ENCODE results near the gene ZNF600. TPM values are rescaled to one million over a fixed set of nuclear protein-coding genes. Genes with fewer than 3 reads are reported as not detected.
"Not testable (repeated sequence)": the region's sequence is repeated elsewhere in the genome, so short reads cannot be mapped to it uniquely, and the experiment has no call there.

The ZNF600 gene
- polyA plus RNA-seq, 1 donor: 15.9 TPM

DNA sequence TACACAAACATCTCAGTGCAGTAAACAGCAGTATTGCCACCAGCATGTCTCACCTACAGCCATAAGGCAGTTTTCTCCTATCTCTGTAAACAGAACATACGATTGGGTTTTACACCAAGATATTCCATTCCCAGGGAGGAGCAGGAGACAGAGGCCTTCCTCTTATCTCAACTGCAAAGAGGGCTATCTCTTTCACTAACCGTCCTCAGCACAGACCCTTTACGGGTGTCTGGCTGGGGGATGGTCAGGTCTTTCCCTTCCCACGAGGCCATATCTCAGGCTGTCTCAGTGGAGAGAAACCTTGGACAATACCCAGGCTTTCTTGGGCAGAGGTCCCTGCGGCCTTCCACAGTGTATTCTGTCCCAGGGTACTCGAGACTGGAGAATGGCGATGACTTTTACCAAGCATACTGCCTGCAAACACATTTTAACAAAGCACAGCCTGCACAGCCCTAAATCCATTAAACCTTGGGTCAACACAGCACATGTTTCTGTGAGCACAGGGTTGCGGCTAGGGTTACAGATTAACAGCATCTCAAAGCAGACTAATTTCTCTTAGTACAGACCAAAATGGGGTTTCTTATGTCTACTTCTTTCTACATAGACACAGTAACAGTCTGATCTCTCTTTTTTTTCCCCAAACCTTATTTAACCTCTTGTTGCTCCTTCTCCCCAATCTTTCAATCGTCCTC lies 62.5 kb downstream of the ZNF600 start:
- H3K27ac ChIP-seq (ENCODE audit: low read length): peak overlapping the region; percentile 85
- 42% methylated on average over 1 of the region's 9 CpGs for WGBS (ENCODE audit: insufficient coverage, low lambda C conversion rate)

DNA sequence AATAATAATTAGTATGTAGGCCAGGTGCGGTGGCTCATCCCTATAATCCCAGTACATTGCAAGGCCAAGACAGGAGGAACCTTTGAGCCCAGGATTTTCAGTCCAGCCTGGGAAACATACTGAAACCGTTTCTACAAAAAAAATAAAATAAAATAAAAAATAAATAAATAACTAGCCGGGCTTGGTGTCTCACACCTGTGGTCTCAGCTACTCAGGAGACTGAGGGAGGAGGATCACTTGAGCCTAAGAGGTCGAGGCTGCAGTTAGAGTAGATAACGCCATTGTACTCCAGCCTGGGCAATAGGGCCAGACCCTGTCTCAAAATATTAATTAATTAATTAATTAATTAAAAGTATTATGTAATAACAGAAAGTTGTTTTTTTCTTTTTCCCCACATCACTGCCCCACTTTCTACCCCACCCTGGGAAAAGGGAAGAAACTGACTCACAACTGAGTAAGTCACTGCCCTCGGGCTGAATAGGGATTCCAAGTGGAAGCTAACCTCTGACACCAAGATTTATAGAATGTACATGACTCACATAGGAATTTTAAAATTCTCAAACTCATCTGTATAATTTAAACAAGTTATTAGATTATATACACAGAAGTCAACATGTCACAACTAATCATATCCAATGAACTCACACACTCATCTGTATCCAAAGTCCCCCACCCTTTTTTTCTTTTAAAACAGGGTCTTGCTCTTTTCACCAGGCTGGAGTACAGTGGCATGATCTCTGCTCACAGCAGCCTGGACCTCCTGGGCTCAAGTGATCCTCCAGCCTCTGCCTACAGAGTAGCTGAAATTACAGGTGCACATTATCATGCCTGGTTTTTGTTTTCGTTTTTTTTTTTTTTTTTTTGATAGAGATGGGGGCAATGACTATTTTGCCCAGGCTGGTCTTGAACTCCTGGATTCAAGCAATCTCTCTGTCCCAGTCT lies 64.3 kb downstream of the ZNF600 start:
- DNase-seq: no peak
- Histone ChIP-seq H3K36me3 (ENCODE audit: control insufficient read depth, insufficient read depth, low read length) (peaks cover 12% of the 10 kb centered on the region), H3K4me1 (ENCODE audit: control insufficient read depth, insufficient read depth, low read length) (peaks cover 14% of the 10 kb centered on the region), H3K27me3 (ENCODE audit: control insufficient read depth, insufficient read depth, low read length) (no peaks in the 10 kb centered on the region), H3K27ac (ENCODE audit: low read length) (no peak overlapping the region), H3K4me3 (ENCODE audit: low read length) (no peak overlapping the region), H3K9me3 (ENCODE audit: control insufficient read depth, low read depth, low read length) (peaks cover 24% of the 10 kb centered on the region)
- 100% methylated on average over 2 of the region's 7 CpGs for WGBS (ENCODE audit: insufficient coverage, low lambda C conversion rate)

More for the DNA sequence above, 62.5 kb downstream of the ZNF600 start:
- Histone ChIP-seq H3K36me3 (ENCODE audit: control insufficient read depth, insufficient read depth, low read length) (peaks cover 16% of the 10 kb centered on the region), H3K9me3 (ENCODE audit: control insufficient read depth, low read depth, low read length) (peaks cover 21% of the 10 kb centered on the region), H3K4me1 (ENCODE audit: control insufficient read depth, insufficient read depth, low read length) (peaks cover 14% of the 10 kb centered on the region)
- DNase-seq: peak in 1 of 2 donors; percentile 47
- H3K27me3 ChIP-seq (ENCODE audit: control insufficient read depth, insufficient read depth, low read length); H3K4me3 ChIP-seq (ENCODE audit: low read length): not testable (repeated sequence)

DNA sequence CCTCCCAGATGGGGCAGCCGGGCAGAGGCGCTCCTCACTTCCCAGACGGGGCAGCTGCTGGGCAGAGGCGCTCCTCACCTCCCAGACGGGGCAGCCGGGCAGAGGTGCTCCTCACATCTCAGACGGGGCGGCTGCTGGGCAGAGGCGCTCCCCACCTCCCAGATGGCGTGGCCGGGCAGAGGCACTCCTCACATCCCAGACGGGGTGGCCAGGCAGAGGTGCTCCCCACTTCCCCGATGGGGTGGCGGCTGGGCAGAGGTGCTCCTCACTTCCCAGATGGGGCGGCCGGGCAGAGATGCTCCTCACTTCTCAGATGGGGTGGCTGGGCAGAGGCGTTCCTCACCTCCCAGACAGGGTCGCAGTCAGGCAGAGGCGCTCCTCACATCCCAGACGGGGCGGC lies 66.0 kb downstream of the ZNF600 start:
- peaks cover 11% of the 10 kb centered on the region for H3K4me1 ChIP-seq (ENCODE audit: control insufficient read depth, insufficient read depth, low read length)
- H3K36me3 ChIP-seq (ENCODE audit: control insufficient read depth, insufficient read depth, low read length): peaks cover 12% of the 10 kb centered on the region
- not testable (repeated sequence) for DNase-seq; H3K27ac ChIP-seq (ENCODE audit: low read length); H3K4me3 ChIP-seq (ENCODE audit: low read length); H3K27me3 ChIP-seq (ENCODE audit: control insufficient read depth, insufficient read depth, low read length)
- H3K9me3 ChIP-seq (ENCODE audit: control insufficient read depth, low read depth, low read length): peaks cover 24% of the 10 kb centered on the region
- WGBS (ENCODE audit: insufficient coverage, low lambda C conversion rate): no CpG with 5 or more reads among the region's 21 CpGs

DNA sequence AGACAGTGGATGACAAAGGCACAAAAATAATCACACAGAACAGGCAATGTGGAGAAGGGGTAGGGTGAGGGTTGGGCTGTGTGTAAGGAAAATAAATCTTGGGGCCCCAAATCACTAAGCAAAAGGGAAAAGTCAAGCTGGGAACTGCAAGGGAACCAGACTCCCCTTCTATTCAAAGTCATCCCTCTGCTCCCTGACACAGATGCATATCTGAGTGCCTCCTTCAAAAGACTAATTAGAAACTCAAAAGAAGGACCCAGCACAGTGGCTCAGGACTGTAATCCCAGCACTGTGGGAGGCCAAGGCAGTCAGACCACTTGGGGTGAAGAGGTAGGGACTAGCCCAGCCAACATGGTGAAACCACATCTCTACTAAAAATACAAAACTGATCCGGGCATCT lies 70.1 kb downstream of the ZNF600 start:
- WGBS (ENCODE audit: insufficient coverage, low lambda C conversion rate): no CpG with 5 or more reads among the region's 1 CpG
- H3K9me3 ChIP-seq (ENCODE audit: control insufficient read depth, low read depth, low read length): peaks cover 18% of the 10 kb centered on the region
- no peak overlapping the region for H3K4me3 ChIP-seq (ENCODE audit: low read length)
- H3K27ac ChIP-seq (ENCODE audit: low read length): no peak overlapping the region
- H3K36me3 ChIP-seq (ENCODE audit: control insufficient read depth, insufficient read depth, low read length): peaks cover 38% of the 10 kb centered on the region
- DNase-seq: no peak
- H3K27me3 ChIP-seq (ENCODE audit: control insufficient read depth, insufficient read depth, low read length): no peaks in the 10 kb centered on the region
- no peaks in the 10 kb centered on the region for H3K4me1 ChIP-seq (ENCODE audit: control insufficient read depth, insufficient read depth, low read length)

DNA sequence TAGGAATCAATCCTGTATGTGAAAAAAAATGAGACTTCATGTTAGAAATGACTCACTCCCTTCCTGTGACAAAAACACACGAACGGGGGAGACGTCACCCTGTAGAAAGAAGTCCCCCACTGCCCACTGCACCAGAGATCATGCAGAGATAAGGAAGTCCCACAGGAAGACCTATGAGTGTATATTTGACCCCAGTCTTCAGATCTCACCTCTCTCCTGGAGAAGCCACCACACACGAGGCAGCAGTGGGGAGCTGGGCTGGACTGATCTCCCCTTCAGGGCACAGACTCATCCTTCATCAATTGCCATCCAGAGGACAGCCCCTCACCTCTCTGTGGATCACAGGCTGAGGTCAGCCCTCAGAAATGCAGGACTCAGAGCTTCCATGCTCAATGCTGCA lies 70.7 kb downstream of the ZNF600 start:
- not testable (repeated sequence) for H3K4me3 ChIP-seq (ENCODE audit: low read length); H3K27ac ChIP-seq (ENCODE audit: low read length); DNase-seq; H3K4me1 ChIP-seq (ENCODE audit: control insufficient read depth, insufficient read depth, low read length); H3K27me3 ChIP-seq (ENCODE audit: control insufficient read depth, insufficient read depth, low read length)
- Histone ChIP-seq H3K9me3 (ENCODE audit: control insufficient read depth, low read depth, low read length) (peaks cover 12% of the 10 kb centered on the region), H3K36me3 (ENCODE audit: control insufficient read depth, insufficient read depth, low read length) (peaks cover 44% of the 10 kb centered on the region)
- WGBS (ENCODE audit: insufficient coverage, low lambda C conversion rate): no CpG with 5 or more reads among the region's 4 CpGs

DNA sequence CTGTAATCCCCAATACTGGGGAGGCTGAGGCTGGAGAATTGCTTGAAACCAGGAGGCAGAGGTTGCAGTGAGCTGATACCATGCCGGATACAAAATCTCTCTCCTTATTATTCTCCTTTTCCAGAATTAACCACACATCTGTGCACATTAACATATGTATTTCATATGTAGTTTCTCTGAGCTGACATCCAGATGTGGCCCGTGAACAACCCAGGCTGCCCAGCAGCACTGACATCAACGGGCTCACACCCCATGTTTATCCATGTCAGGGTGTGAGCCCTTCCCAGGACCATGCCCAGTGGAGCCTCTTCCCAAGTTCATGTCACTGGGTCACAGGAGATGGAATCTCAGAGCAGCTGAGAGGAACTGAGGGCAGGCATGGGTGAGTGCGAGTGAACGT lies 71.3 kb downstream of the ZNF600 start:
- peaks cover 44% of the 10 kb centered on the region for H3K36me3 ChIP-seq (ENCODE audit: control insufficient read depth, insufficient read depth, low read length)
- H3K9me3 ChIP-seq (ENCODE audit: control insufficient read depth, low read depth, low read length); H3K4me3 ChIP-seq (ENCODE audit: low read length); H3K27me3 ChIP-seq (ENCODE audit: control insufficient read depth, insufficient read depth, low read length); DNase-seq; H3K4me1 ChIP-seq (ENCODE audit: control insufficient read depth, insufficient read depth, low read length); H3K27ac ChIP-seq (ENCODE audit: low read length): not testable (repeated sequence)
- no CpG with 5 or more reads among the region's 5 CpGs for WGBS (ENCODE audit: insufficient coverage, low lambda C conversion rate)

Other genes with a start within 250 kb of the ZNF600 start
- 16.7 TPM for gene ZNF701, start 216.5 kb downstream of the ZNF600 start, polyA plus RNA-seq
- gene ZNF83, start 148.4 kb downstream of the ZNF600 start, polyA plus RNA-seq: 90.2 TPM
- gene ZNF611, start 51.7 kb downstream of the ZNF600 start, polyA plus RNA-seq: 13.4 TPM
- gene ZNF28, start 34.8 kb upstream of the ZNF600 start, polyA plus RNA-seq: 20.6 TPM
- 37.2 TPM for gene ZNF468, start 70.8 kb upstream of the ZNF600 start, polyA plus RNA-seq
- gene ZNF320, start 110.8 kb upstream of the ZNF600 start, polyA plus RNA-seq: 36.7 TPM
- gene ZNF888, start 136.6 kb upstream of the ZNF600 start, polyA plus RNA-seq: 9.3 TPM
- gene ZNF816, start 176.1 kb upstream of the ZNF600 start, polyA plus RNA-seq: 14.5 TPM
- 0.03 TPM for gene ERVV-1, start 227.1 kb upstream of the ZNF600 start, polyA plus RNA-seq

Data from large intestine (tissue), 3 donors.